SK-N-SH (cell line): ENCODE data around the gene APOC3. TPM values are rescaled to one million over a fixed set of nuclear protein-coding genes. Genes with fewer than 3 reads are reported as not detected.

Experiments
- CTCF ChIA-PET: fragments of 300-600, 350-600 bp; formaldehyde crosslinking; extraction: SDS; loops from one replicate; lab custom pipeline; 2021; lab: Yijun Ruan, JAX
- POLR2A ChIA-PET: fragments of 350-600 bp; sonication (Branson Sonifier 250); formaldehyde crosslinking; extraction: SDS; loops from one replicate; lab custom pipeline; 2020; ENCODE audit warnings: antibody characterized with exemption, inconsistent platforms; lab: Yijun Ruan, JAX
- DNase-seq: peaks from one replicate; pipeline ENCODE4 v3.0.0; 2012
- H2AFZ ChIP-seq: fragments of 200-600 bp; sonication (generic); 2 replicates; pipeline ENCODE4 v1.8.1; 2016; ENCODE audit warnings: antibody characterized with exemption, mild to moderate bottlenecking, low read depth
- H3F3A ChIP-seq: fragments of 200-600 bp; sonication (generic); replicated peaks from 2 replicates; pipeline ENCODE3; 2016; ENCODE audit warnings: antibody characterized with exemption, mild to moderate bottlenecking; ENCODE audit not compliant: insufficient read depth
- H3K27ac ChIP-seq, 2 experiments: fragments of 200-500 bp in 1 of 2; fragments of 200-600 bp in 1 of 2; sonication (Bioruptor generic) in 1 of 2; sonication (generic), shearing (Covaris generic) in 1 of 2; 2 replicates each; pipeline versions ENCODE4 v1.5.1 to v1.6.1; 2014 to 2016; ENCODE audit warnings: low read depth in 2 of 2, inconsistent platforms in 1 of 2, low read length in 1 of 2, mild to moderate bottlenecking in 1 of 2, mixed read lengths in 1 of 2
- H3K27me3 ChIP-seq: fragments of 200-600 bp; sonication (generic), shearing (Covaris generic); 2 replicates; pipeline ENCODE4 v1.6.1; 2016; ENCODE audit warnings: mixed run types; ENCODE audit not compliant: insufficient read depth
- H3K36me3 ChIP-seq, 2 experiments: fragments of 200-500 bp in 1 of 2; fragments of 200-600 bp in 1 of 2; sonication (Bioruptor generic) in 1 of 2; sonication (generic) in 1 of 2; replicated peaks in 1 of 2; 2 replicates each; pipeline versions ENCODE3 to v1.5.1; 2014 to 2016; ENCODE audit warnings: low read length in 1 of 2, mild to moderate bottlenecking in 1 of 2; ENCODE audit not compliant: insufficient read depth in 2 of 2, control insufficient read depth in 1 of 2
- H3K4me1 ChIP-seq, 2 experiments: fragments of 200-500 bp in 1 of 2; fragments of 200-600 bp in 1 of 2; sonication (Bioruptor generic) in 1 of 2; sonication (generic), shearing (Covaris generic) in 1 of 2; 2 replicates each; pipeline versions ENCODE4 v1.5.1 to v1.6.1; 2014 to 2016; ENCODE audit warnings: low read depth in 1 of 2, low read length in 1 of 2, mixed run types in 1 of 2; ENCODE audit not compliant: insufficient read depth in 2 of 2, control insufficient read depth in 1 of 2
- H3K4me2 ChIP-seq: fragments of 200-600 bp; sonication (generic), shearing (Covaris generic); 2 replicates; pipeline ENCODE4 v1.6.1; 2017; ENCODE audit warnings: mixed run types
- H3K4me3 ChIP-seq, 2 experiments: fragments of 200-500 bp in 1 of 2; fragments of 200-600 bp in 1 of 2; sonication (Bioruptor generic) in 1 of 2; sonication (generic), shearing (Covaris generic) in 1 of 2; 2 replicates each; pipeline versions ENCODE4 v1.5.1 to v1.8.1; 2014 to 2016; ENCODE audit warnings: low read depth in 2 of 2, inconsistent platforms in 1 of 2, low read length in 1 of 2, mild to moderate bottlenecking in 1 of 2, mixed read lengths in 1 of 2, moderate library complexity in 1 of 2
- H3K79me2 ChIP-seq: fragments of 200-600 bp; sonication (generic); 2 replicates; pipeline ENCODE4 v1.8.1; 2017; ENCODE audit warnings: mild to moderate bottlenecking; ENCODE audit not compliant: insufficient read depth
- H3K9ac ChIP-seq: fragments of 200-600 bp; sonication (generic); 2 replicates; pipeline ENCODE4 v1.6.1; 2017; ENCODE audit warnings: mixed run types
- H3K9me2 ChIP-seq: fragments of 200-600 bp; sonication (generic); 2 replicates; pipeline ENCODE4 v1.6.1; 2017; ENCODE audit warnings: mixed run types
- H3K9me3 ChIP-seq: fragments of 200-600 bp; sonication (generic); 2 replicates; pipeline ENCODE4 v1.6.1; 2017; ENCODE audit warnings: mixed run types, mild to moderate bottlenecking, moderate library complexity
- H4K20me1 ChIP-seq: fragments of 200-600 bp; sonication (generic); 2 replicates; pipeline ENCODE4 v1.6.1; 2017; ENCODE audit warnings: mild to moderate bottlenecking, mixed run types; ENCODE audit not compliant: insufficient read depth
- CHD2 ChIP-seq: fragments of 150-350 bp; IDR thresholded peaks from 2 replicates; pipeline ENCODE4 v1.6.1; 2018; ENCODE audit warnings: low read length; ENCODE audit not compliant: partially characterized antibody
- CTCF ChIP-seq: fragments of 200-600 bp; sonication (generic); IDR thresholded peaks from 2 replicates; pipeline ENCODE4 v1.6.1; 2017; ENCODE audit warnings: antibody characterized with exemption, mild to moderate bottlenecking, moderate library complexity
- EZH2phosphoT487 ChIP-seq: fragments of 200-600 bp; sonication (generic); IDR thresholded peaks from 2 replicates; pipeline ENCODE4 v1.6.1; 2017; ENCODE audit warnings: low read depth, mixed run types, mild to moderate bottlenecking, antibody characterized with exemption, moderate library complexity, borderline replicate concordance
- FOSL2 ChIP-seq: IDR thresholded peaks from 2 replicates; pipeline ENCODE4 v1.4.0; 2012; ENCODE audit warnings: low read depth, mild to moderate bottlenecking, moderate library complexity, borderline replicate concordance
- FOXJ3 ChIP-seq: sonication (generic); formaldehyde crosslinking; IDR thresholded peaks from 2 replicates; pipeline ENCODE4 v1.5.1; 2020; ENCODE audit warnings: mild to moderate bottlenecking, missing genetic modification reagents
- FOXM1 ChIP-seq: IDR thresholded peaks from 2 replicates; pipeline ENCODE4 v1.4.0; 2012; ENCODE audit warnings: low read depth, mild to moderate bottlenecking
- JUND ChIP-seq: IDR thresholded peaks from 2 replicates; pipeline ENCODE4 v1.4.0; 2012
- MEF2A ChIP-seq: IDR thresholded peaks from 2 replicates; pipeline ENCODE4 v1.4.0; 2012; ENCODE audit warnings: low read depth, borderline replicate concordance
- NFIC ChIP-seq: IDR thresholded peaks from 2 replicates; pipeline ENCODE4 v1.4.0; 2012; ENCODE audit warnings: borderline replicate concordance
- RAD21 ChIP-seq: IDR thresholded peaks from 2 replicates; pipeline ENCODE4 v1.6.1; 2012; ENCODE audit warnings: mild to moderate bottlenecking, low read length
- RFX5 ChIP-seq: IDR thresholded peaks from 2 replicates; pipeline ENCODE4 v1.6.1; 2012; ENCODE audit warnings: mild to moderate bottlenecking, improper control_type of control experiment, low read length
- RXRA ChIP-seq: IDR thresholded peaks from 2 replicates; pipeline ENCODE4 v1.4.0; 2012; ENCODE audit warnings: low read depth, mild to moderate bottlenecking, borderline replicate concordance
- SIN3A ChIP-seq: IDR thresholded peaks from 2 replicates; pipeline ENCODE4 v1.6.1; 2012; ENCODE audit warnings: low read depth, mild to moderate bottlenecking, low read length, moderate library complexity, borderline replicate concordance
- WGBS: methylation state at CpG from one replicate; pipeline ENCODE4 v1.1.6; 2017; ENCODE audit warnings: low lambda C conversion rate; 5-methylcytosine and 5-hydroxymethylcytosine counted together
- polyA plus RNA-seq, 3 experiments: library from polyadenylated mRNA; depleted of rRNA; stranded (reverse); fragments of >200 nt; gene quantifications; 2 replicates each; pipeline ENCODE4 v1.2.3, GENCODE V29; 2012
- TF ChIP-seq, protein P1 (sequence below): IDR thresholded peaks from 2 replicates; pipeline ENCODE4 v1.6.1; 2012; ENCODE audit warnings: mild to moderate bottlenecking, low read depth, low read length, moderate library complexity

Gene APOC3
- polyA plus RNA-seq, 1 of the 3 experiments (the other 2 are of a cell fraction), result not detected

DNA sequence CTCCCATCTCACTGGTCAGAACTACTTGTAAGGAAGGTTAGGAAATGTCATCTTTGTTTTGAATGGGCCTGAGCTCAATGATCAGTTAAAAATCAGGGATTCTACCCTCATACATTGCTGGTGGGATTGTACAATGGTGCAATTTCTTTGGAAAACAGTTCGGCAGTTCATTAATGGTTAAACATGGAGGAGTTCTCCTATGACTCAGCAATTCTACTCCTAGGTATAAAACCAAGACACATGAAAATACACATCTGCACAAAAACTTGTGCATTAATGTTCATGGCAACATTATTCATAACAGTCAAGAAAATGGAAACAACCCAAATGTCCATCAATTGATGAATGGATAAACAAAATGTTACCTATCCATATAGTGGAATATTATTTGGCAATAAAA is 33.2 kb upstream of the APOC3 start (continued):
- TF ChIP-seq JUND (no peak), RAD21 (no peak), EZH2phosphoT487 (no peak)
- TF ChIP-seq, all 33 proteins: peak for 0

DNA sequence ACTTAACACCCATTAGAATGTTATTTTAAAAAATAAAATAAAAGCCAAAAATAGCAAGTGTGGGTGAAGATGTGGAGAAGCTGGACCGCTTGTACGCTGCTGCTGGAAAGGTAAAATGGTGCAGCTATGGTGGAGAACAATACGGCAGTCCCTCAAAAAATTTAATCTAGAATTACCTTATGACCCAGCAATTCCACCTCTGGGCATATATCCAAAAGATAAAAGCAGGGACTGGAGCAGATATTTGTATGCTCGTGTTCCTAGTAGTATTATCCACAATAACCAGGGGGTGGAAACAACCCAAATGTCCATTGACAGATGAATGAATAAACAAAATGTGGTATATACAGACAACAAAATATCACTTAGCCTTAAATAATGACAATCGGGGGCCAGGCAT is 31.9 kb upstream of the APOC3 start:
- no peak overlapping the region for H3K4me2 ChIP-seq
- peaks cover 9% of the 10 kb centered on the region for H3F3A ChIP-seq
- WGBS, result 90% methylated on average over 5 of the region's 5 CpGs
- ChIA-PET CTCF (interaction anchor here (1.0 to 1.5 kb wide), 2 partner anchors 38 to 308 kb away, joined by 3 to 5 read pairs; no protein-coding TSS in a partner anchor), POLR2A (no interaction called here)
- no peaks in the 10 kb centered on the region for H3K9me2 ChIP-seq
- no peak for DNase-seq
- no peaks in the 10 kb centered on the region for H3K9me3 ChIP-seq
- no peaks in the 10 kb centered on the region for H3K79me2 ChIP-seq
- H3K9ac ChIP-seq, result no peak overlapping the region
- no peak overlapping the region for H3K27ac ChIP-seq
- no peak for TF ChIP-seq SIN3A
- TF ChIP-seq FOXJ3 (CRISPR knock-in tag), result no peak
- TF ChIP-seq FOSL2, result no peak
- TF ChIP-seq RFX5, result no peak
- TF ChIP-seq NFIC, result no peak
- no peak for TF ChIP-seq RXRA
- TF ChIP-seq CHD2, result no peak
- TF ChIP-seq EZH2phosphoT487, result no peak
- TF ChIP-seq MEF2A, result no peak
- TF ChIP-seq CTCF, result no peak
- TF ChIP-seq FOXM1, result no peak
- TF ChIP-seq, protein P1, sequence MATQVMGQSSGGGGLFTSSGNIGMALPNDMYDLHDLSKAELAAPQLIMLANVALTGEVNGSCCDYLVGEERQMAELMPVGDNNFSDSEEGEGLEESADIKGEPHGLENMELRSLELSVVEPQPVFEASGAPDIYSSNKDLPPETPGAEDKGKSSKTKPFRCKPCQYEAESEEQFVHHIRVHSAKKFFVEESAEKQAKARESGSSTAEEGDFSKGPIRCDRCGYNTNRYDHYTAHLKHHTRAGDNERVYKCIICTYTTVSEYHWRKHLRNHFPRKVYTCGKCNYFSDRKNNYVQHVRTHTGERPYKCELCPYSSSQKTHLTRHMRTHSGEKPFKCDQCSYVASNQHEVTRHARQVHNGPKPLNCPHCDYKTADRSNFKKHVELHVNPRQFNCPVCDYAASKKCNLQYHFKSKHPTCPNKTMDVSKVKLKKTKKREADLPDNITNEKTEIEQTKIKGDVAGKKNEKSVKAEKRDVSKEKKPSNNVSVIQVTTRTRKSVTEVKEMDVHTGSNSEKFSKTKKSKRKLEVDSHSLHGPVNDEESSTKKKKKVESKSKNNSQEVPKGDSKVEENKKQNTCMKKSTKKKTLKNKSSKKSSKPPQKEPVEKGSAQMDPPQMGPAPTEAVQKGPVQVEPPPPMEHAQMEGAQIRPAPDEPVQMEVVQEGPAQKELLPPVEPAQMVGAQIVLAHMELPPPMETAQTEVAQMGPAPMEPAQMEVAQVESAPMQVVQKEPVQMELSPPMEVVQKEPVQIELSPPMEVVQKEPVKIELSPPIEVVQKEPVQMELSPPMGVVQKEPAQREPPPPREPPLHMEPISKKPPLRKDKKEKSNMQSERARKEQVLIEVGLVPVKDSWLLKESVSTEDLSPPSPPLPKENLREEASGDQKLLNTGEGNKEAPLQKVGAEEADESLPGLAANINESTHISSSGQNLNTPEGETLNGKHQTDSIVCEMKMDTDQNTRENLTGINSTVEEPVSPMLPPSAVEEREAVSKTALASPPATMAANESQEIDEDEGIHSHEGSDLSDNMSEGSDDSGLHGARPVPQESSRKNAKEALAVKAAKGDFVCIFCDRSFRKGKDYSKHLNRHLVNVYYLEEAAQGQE, result no peak
- H3K36me3 ChIP-seq, result no peaks in the 10 kb centered on the region
- H3K4me3 ChIP-seq, result no peak overlapping the region
- peaks cover 0 to 4% of the 10 kb centered on the region in 2 experiments; a peak in 1 of 4 replicates for H3K4me1 ChIP-seq
- no peaks in the 10 kb centered on the region for H3K27me3 ChIP-seq
- H2AFZ ChIP-seq, result no peak overlapping the region
- H4K20me1 ChIP-seq, result no peaks in the 10 kb centered on the region
